ENCODE results near the gene UNC13B.

DNA sequence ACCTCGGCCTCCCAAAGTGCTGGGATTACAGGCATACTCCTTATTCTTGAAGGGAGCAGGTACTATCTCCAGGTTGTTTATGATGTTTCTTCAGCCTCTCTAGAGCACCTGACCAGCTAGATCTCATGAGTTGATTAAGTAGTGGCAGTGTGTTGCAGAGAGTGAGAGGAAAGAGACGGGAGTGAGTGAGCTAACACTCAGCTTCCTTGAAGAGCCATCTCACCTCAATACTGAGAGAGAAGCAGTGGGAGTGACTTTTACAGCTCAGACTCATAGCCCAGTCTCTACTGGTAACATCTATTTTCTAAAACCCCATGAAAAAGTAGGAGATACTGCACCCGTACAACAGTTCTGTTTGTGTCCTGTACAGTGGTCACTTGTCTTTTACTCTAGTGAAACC, 284.2 kb downstream of the UNC13B start:
- TF ChIP-seq, protein P1, sequence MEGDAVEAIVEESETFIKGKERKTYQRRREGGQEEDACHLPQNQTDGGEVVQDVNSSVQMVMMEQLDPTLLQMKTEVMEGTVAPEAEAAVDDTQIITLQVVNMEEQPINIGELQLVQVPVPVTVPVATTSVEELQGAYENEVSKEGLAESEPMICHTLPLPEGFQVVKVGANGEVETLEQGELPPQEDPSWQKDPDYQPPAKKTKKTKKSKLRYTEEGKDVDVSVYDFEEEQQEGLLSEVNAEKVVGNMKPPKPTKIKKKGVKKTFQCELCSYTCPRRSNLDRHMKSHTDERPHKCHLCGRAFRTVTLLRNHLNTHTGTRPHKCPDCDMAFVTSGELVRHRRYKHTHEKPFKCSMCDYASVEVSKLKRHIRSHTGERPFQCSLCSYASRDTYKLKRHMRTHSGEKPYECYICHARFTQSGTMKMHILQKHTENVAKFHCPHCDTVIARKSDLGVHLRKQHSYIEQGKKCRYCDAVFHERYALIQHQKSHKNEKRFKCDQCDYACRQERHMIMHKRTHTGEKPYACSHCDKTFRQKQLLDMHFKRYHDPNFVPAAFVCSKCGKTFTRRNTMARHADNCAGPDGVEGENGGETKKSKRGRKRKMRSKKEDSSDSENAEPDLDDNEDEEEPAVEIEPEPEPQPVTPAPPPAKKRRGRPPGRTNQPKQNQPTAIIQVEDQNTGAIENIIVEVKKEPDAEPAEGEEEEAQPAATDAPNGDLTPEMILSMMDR (IDR thresholded peaks at IDR 0.05; ENCODE audit: extremely low read depth in 1 of 2, insufficient read depth in 1 of 2, low read depth in 1 of 2, low read length in 2 of 2), result no peak
- no peak for TF ChIP-seq POLR2A (IDR thresholded peaks at IDR 0.05; ENCODE audit: low read depth, low read length)

Data from endothelial cell of umbilical vein (primary cell).